Measurements from ENCODE around the gene SUMF1.

GRCh38 chr3:4492208-4493013 is 25.3 kb upstream of the SUMF1 start:
- TF ChIP-seq CTCF (conservative IDR thresholded peaks at IDR 0.05; ENCODE audit: low read length) (peak; percentile 14; the same call in 1 of the 2 replicates), EZH2phosphoT487 (IDR thresholded peaks at IDR 0.05; ENCODE audit: borderline replicate concordance) (no peak)
